Karpas-422 (cell line): ENCODE results near the gene NOB1. TPM values are rescaled to one million over a fixed set of nuclear protein-coding genes. Genes with fewer than 3 reads are reported as not detected.

ENCODE experiments used
- DNase-seq: peaks from one replicate; pipeline ENCODE4 v3.0.0-alpha.2; 2015
- H2AFZ ChIP-seq: fragments of 200-600 bp; sonication (generic); 2 replicates; pipeline ENCODE4 v1.6.1; 2014; ENCODE audit warnings: antibody characterized with exemption, low read length, mixed read lengths
- H3K27ac ChIP-seq: fragments of 200-600 bp; sonication (generic); 2 replicates; pipeline ENCODE4 v1.5.1; 2014; ENCODE audit warnings: mild to moderate bottlenecking, low read length, moderate library complexity
- H3K27me3 ChIP-seq: fragments of 200-600 bp; sonication (generic); 2 replicates; pipeline ENCODE4 v1.6.1; 2014; ENCODE audit warnings: low read length, mixed read lengths
- H3K36me3 ChIP-seq: fragments of 200-600 bp; sonication (generic); 2 replicates; pipeline ENCODE4 v1.6.1; 2014; ENCODE audit warnings: low read length, mixed read lengths; ENCODE audit not compliant: insufficient read depth
- H3K4me1 ChIP-seq: fragments of 200-600 bp; sonication (generic); 2 replicates; pipeline ENCODE4 v1.6.1; 2014; ENCODE audit warnings: mild to moderate bottlenecking, low read length, mixed read lengths
- H3K4me2 ChIP-seq: fragments of 200-600 bp; sonication (generic); 2 replicates; pipeline ENCODE4 v1.6.1; 2014; ENCODE audit warnings: low read length, low read depth, mild to moderate bottlenecking; ENCODE audit not compliant: poor library complexity, severe bottlenecking
- H3K4me3 ChIP-seq: fragments of 200-600 bp; sonication (generic); 2 replicates; pipeline ENCODE4 v1.5.1; 2014; ENCODE audit warnings: mild to moderate bottlenecking, antibody characterized with exemption, low read length, mixed read lengths
- H3K79me2 ChIP-seq: fragments of 200-600 bp; sonication (generic); 2 replicates; pipeline ENCODE4 v1.6.1; 2014; ENCODE audit warnings: mild to moderate bottlenecking, low read length, mixed read lengths
- H3K9ac ChIP-seq: fragments of 200-600 bp; sonication (generic); 2 replicates; pipeline ENCODE4 v1.6.0; 2014; ENCODE audit warnings: low read length
- H3K9me2 ChIP-seq: fragments of 200-600 bp; sonication (generic), shearing (Covaris generic); replicated peaks from 2 replicates; pipeline ENCODE4 v1.6.0; 2014; ENCODE audit warnings: mild to moderate bottlenecking, low read length, moderate library complexity; ENCODE audit not compliant: insufficient read depth
- H3K9me3 ChIP-seq: fragments of 300-700, 200-600 bp; sonication (generic); 2 replicates; pipeline ENCODE4 v1.6.1; 2014; ENCODE audit warnings: low read length, mixed read lengths
- H4K20me1 ChIP-seq: fragments of 200-600 bp; sonication (generic); 2 replicates; pipeline ENCODE4 v1.6.1; 2014; ENCODE audit warnings: mild to moderate bottlenecking, antibody characterized with exemption, low read length, low read depth; ENCODE audit not compliant: insufficient read depth
- total RNA-seq: library from RNA; depleted of rRNA; stranded (reverse); fragments of >200 nt; shearing (Covaris generic); gene quantifications from 2 replicates; pipeline ENCODE4 v1.2.3, GENCODE V29; 2014; ENCODE audit warnings: low replicate concordance

The NOB1 gene
- total RNA-seq, 1 experiment from 2014 or later, result 50.5 TPM

DNA sequence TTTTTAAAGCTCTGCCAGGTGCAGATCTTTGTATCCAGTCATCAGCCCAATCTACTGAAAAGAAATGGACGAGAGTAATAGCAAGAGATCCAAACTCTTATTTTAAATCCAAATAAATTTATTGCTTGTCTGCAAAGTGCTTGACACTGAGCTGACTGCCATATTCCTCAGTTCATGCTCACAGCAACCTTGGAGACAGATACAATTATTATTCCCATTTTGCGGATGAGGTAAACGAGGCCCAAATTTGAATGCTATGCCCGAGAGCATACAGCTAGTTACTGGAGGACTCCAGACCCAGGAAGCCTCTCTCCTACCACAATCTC lies 620 bp downstream of the NOB1 start:
- Histone ChIP-seq H3K27me3 (no peaks in the 10 kb centered on the region), H4K20me1 (peaks cover 8% of the 10 kb centered on the region; the same call in 1 of the 2 replicates), H3K9me2 (no peaks in the 10 kb centered on the region), H3K4me1 (peaks cover 13% of the 10 kb centered on the region), H3K9ac (peak overlapping the region; percentile 89), H3K4me2 (peak overlapping the region; percentile 75), H2AFZ (no peak overlapping the region), H3K36me3 (peaks cover 35% of the 10 kb centered on the region), H3K79me2 (peaks cover 50% of the 10 kb centered on the region), H3K9me3 (no peaks in the 10 kb centered on the region), H3K27ac (peak overlapping the region; percentile 48), H3K4me3 (peak overlapping the region; percentile 87)
- DNase-seq, result no peak

DNA sequence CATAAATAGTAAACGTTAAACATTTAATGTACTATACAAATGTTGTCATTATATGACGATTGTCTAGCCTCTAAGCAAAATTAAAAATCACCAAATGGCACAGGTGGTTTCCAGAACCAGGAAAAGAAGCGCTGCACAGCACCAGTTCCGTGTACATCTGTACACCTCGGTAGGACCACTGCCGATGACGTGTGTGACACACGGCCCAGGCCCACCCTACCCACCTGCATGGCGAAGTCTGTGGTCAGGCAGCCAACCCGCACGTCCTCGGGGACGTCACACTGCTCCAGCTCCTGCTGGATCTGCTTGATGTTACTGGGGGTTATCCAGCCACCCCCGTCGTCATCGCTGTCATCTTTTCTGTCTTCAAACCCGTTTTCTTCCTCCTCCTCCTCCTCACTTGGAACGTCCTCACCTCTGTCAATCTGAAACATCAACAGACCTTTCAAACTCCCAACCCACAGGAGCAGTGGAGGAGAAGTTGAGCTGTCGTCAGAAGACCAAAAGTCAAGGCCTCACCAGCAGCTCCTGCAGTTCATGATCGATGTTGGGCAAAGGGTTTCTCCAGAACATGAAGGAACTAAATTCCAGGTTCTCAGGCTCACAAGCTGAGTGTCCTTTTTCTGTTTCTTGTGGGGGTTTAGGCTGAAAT lies 5.9 kb downstream of the NOB1 start:
- Histone ChIP-seq H3K4me3 (no peak overlapping the region), H2AFZ (no peak overlapping the region), H3K27ac (no peak overlapping the region), H3K9me2 (no peaks in the 10 kb centered on the region), H3K79me2 (peaks cover 70% of the 10 kb centered on the region), H3K9me3 (no peaks in the 10 kb centered on the region), H3K9ac (no peak overlapping the region), H3K27me3 (no peaks in the 10 kb centered on the region), H3K4me1 (peaks cover 8% of the 10 kb centered on the region), H3K36me3 (peaks cover 73% of the 10 kb centered on the region), H4K20me1 (peaks cover 13% of the 10 kb centered on the region; the same call in 1 of the 2 replicates), H3K4me2 (no peak overlapping the region)
- no peak for DNase-seq

GRCh38 chr16:69747115-69747514 lies 7.6 kb downstream of the NOB1 start:
- Histone ChIP-seq H3K4me3 (no peak overlapping the region), H3K4me2 (no peak overlapping the region), H3K9ac (no peak overlapping the region), H3K79me2 (peaks cover 63% of the 10 kb centered on the region), H3K36me3 (peaks cover 77% of the 10 kb centered on the region), H3K9me2 (no peaks in the 10 kb centered on the region), H3K4me1 (no peaks in the 10 kb centered on the region), H3K27me3 (no peaks in the 10 kb centered on the region), H4K20me1 (peaks cover 5% of the 10 kb centered on the region; the same call in 1 of the 2 replicates), H3K27ac (no peak overlapping the region), H3K9me3 (no peaks in the 10 kb centered on the region), H2AFZ (no peak overlapping the region)
- no peak for DNase-seq

- no peak overlapping the region for H3K4me3 ChIP-seq
- H3K4me1 ChIP-seq, result no peaks in the 10 kb centered on the region
- H3K9me2 ChIP-seq, result no peaks in the 10 kb centered on the region
- peaks cover 79% of the 10 kb centered on the region for H3K36me3 ChIP-seq
- H3K9ac ChIP-seq, result no peak overlapping the region
- H2AFZ ChIP-seq, result no peak overlapping the region
- H4K20me1 ChIP-seq, result peaks cover 5% of the 10 kb centered on the region; the same call in 1 of the 2 replicates
- no peak overlapping the region for H3K4me2 ChIP-seq
- no peak overlapping the region for H3K27ac ChIP-seq
- H3K79me2 ChIP-seq, result peaks cover 52% of the 10 kb centered on the region
- no peaks in the 10 kb centered on the region for H3K27me3 ChIP-seq
- no peaks in the 10 kb centered on the region for H3K9me3 ChIP-seq
- DNase-seq, result no peak
Observed at GRCh38 chr16:69745959-69746358, 8.8 kb downstream of the NOB1 start.

DNA sequence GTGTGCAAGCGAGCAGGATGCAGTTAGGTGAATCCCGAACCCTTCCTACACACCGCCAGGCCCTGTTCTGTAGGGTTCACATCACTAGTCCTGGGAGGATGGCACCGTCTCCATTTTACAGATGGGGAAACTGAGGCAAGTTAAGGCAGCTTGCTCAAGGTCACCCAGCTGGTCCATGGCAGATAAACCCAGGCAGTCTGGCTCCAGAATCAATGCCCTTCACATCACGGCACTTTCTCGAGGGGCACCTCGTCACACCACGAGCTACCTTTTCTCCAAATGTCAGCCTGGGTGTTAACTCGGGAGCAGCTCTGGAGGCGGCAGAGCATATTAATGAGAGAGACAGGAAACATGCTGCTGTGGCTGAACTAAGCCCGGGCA lies 9.5 kb downstream of the NOB1 start:
- Histone ChIP-seq H3K4me1 (no peaks in the 10 kb centered on the region), H3K9ac (no peak overlapping the region), H3K79me2 (peaks cover 44% of the 10 kb centered on the region), H2AFZ (no peak overlapping the region), H3K27ac (no peak overlapping the region), H3K9me3 (no peaks in the 10 kb centered on the region), H3K4me2 (no peak overlapping the region), H4K20me1 (peaks cover 5% of the 10 kb centered on the region; the same call in 1 of the 2 replicates), H3K4me3 (no peak overlapping the region), H3K36me3 (peaks cover 76% of the 10 kb centered on the region), H3K27me3 (no peaks in the 10 kb centered on the region), H3K9me2 (no peaks in the 10 kb centered on the region)
- DNase-seq, result no peak

GRCh38 chr16:69744363-69745231 lies 10.1 kb downstream of the NOB1 start:
- H4K20me1 ChIP-seq, result peaks cover 5% of the 10 kb centered on the region; the same call in 1 of the 2 replicates
- peaks cover 74% of the 10 kb centered on the region for H3K36me3 ChIP-seq
- H3K27me3 ChIP-seq, result no peaks in the 10 kb centered on the region
- H3K9me3 ChIP-seq, result no peaks in the 10 kb centered on the region
- no peak overlapping the region for H2AFZ ChIP-seq
- peaks cover 43% of the 10 kb centered on the region for H3K79me2 ChIP-seq
- no peaks in the 10 kb centered on the region for H3K9me2 ChIP-seq
- no peak overlapping the region for H3K27ac ChIP-seq
- no peak for DNase-seq
- H3K4me1 ChIP-seq, result no peaks in the 10 kb centered on the region
- H3K9ac ChIP-seq, result no peak overlapping the region
- H3K4me2 ChIP-seq, result no peak overlapping the region
- no peak overlapping the region for H3K4me3 ChIP-seq

- no peak overlapping the region for H2AFZ ChIP-seq
- no peaks in the 10 kb centered on the region for H3K9me3 ChIP-seq
- no peak for DNase-seq
- H4K20me1 ChIP-seq, result 0 out of 2 replicates have a peak, but pooled peaks cover 5% of the 10 kb centered on the region
- H3K4me2 ChIP-seq, result no peak overlapping the region
- peaks cover 57% of the 10 kb centered on the region for H3K36me3 ChIP-seq
- H3K9me2 ChIP-seq, result no peaks in the 10 kb centered on the region
- H3K27me3 ChIP-seq, result no peaks in the 10 kb centered on the region
- peaks cover 24% of the 10 kb centered on the region for H3K79me2 ChIP-seq
- no peaks in the 10 kb centered on the region for H3K4me1 ChIP-seq
- H3K9ac ChIP-seq, result no peak overlapping the region
- H3K27ac ChIP-seq, result no peak overlapping the region
- no peak overlapping the region for H3K4me3 ChIP-seq
Observed at GRCh38 chr16:69741951-69742904, 12.5 kb downstream of the NOB1 start.
